Heart left ventricle (tissue), 16 donors: ENCODE data around the gene IGSF3. TPM values are rescaled to one million over a fixed set of nuclear protein-coding genes. Genes with fewer than 3 reads are reported as not detected.
A peak's percentile ranks its signal among the peaks of the same experiment; 100 is the strongest.

Source experiments
- ATAC-seq, 4 donors: fragments of 200-7000 bp; cut with Tn5 transposase; one replicate each; pipeline ENCODE4 v1.9.1; 2020 to 2022; ENCODE audit warnings: moderate library complexity in 4 of 4, mild to moderate bottlenecking in 3 of 4, moderate number of reproducible peaks in 1 of 4
- DNase-seq, 5 donors: peaks; one replicate each; pipeline ENCODE4 v3.0.0-alpha.2; 2020
- H3K27ac ChIP-seq, 12 donors: fragments of 200-600 bp; sonication (generic) in 4 of 12; one replicate each; pipeline versions ENCODE4 v1.5.0 to v1.8.0; 2016 to 2022; ENCODE audit warnings: mild to moderate bottlenecking in 2 of 12
- H3K27me3 ChIP-seq, 9 donors: fragments of 200-600 bp; sonication (generic) in 2 of 9; one replicate each; pipeline versions ENCODE4 v1.5.1 to v1.8.0; 2016 to 2022; ENCODE audit warnings: mild to moderate bottlenecking in 3 of 9
- H3K36me3 ChIP-seq, 9 donors: fragments of 200-600 bp; sonication (generic) in 2 of 9; one replicate each; pipeline versions ENCODE4 v1.5.0 to v1.8.0; 2018 to 2022; ENCODE audit warnings: mild to moderate bottlenecking in 2 of 9
- H3K4me1 ChIP-seq, 12 donors: fragments of 200-600 bp; sonication (generic) in 4 of 12; one replicate each; pipeline versions ENCODE4 v1.5.0 to v1.8.0; 2016 to 2022; ENCODE audit warnings: mild to moderate bottlenecking in 3 of 12
- H3K4me3 ChIP-seq, 12 donors: fragments of 200-600 bp; sonication (generic) in 4 of 12; one replicate each; pipeline versions ENCODE4 v1.5.0 to v1.8.0; 2017 to 2022; ENCODE audit warnings: mild to moderate bottlenecking in 9 of 12, moderate library complexity in 4 of 12
- H3K9me3 ChIP-seq, 12 donors: fragments of 200-600 bp; sonication (generic) in 4 of 12; one replicate each; pipeline versions ENCODE4 v1.5.0 to v1.8.0; 2016 to 2022; ENCODE audit warnings: mild to moderate bottlenecking in 1 of 12
- POLR2A ChIP-seq, 2 donors: fragments of 450-650 bp; IDR thresholded peaks; one replicate each; pipeline ENCODE4 v1.6.1; 2017; ENCODE audit warnings: antibody characterized with exemption in 2 of 2, mild to moderate bottlenecking in 2 of 2, moderate library complexity in 2 of 2
- WGBS, 4 donors: extraction: QIAGEN DNeasy Blood & Tissue Kit in 2 of 4; methylation state at CpG; one replicate each; pipeline versions ENCODE4 v1.1.5 to v1.1.7; 2013 to 2018; 5-methylcytosine and 5-hydroxymethylcytosine counted together
- intact Hi-C, 10 donors: fragments of 100-400 bp; cut with DNase I; formaldehyde crosslinking; loops; one replicate each; pipeline versions ENCODE4 v1.11.1 to v1.14.2; 2022
- polyA plus RNA-seq, 2 donors: library from polyadenylated mRNA; stranded (reverse); fragments of 200-250 nt; gene quantifications; one replicate each; pipeline ENCODE4 v1.2.3, GENCODE V29; 2013
- total RNA-seq, 9 donors: library from RNA; depleted of rRNA in 2 of 9; stranded (reverse); fragments of >200 nt in 2 of 9; fragmentation: NEBNext Ultra II Directional in 3 of 9; extraction: Animal tissue kit (Norgen Biotek cat#: 25700) in 3 of 9; gene quantifications; one replicate each; pipeline versions ENCODE4 v1.1.0 to v1.2.4, GENCODE V29; 2016 to 2023
- TF ChIP-seq, protein P1 (sequence below), 12 donors: fragments of 200-600 bp; sonication (generic) in 4 of 12; IDR thresholded peaks; one replicate each; pipeline versions ENCODE4 v1.5.0 to v1.8.0; 2018 to 2022; ENCODE audit warnings: antibody characterized with exemption in 12 of 12, mild to moderate bottlenecking in 5 of 12
- donor health status: ischemic (EF 13 %, LVEDD 7.1; RV severe dilation, severe dysfunction).
- donor health status: healthy with polysubstance abuse.
- donor health status: DM: no; HTN: yes; CAD: no.
- donor health status: DM: no; HTN: no; CAD: no.
- donor health status: ischemic (EF 25% LVEDD 6.9; RV normal size, moderate dysfunction).
- donor health status: ischemic (EF 25% LVEDD 5.7; RV mildly dilated, moderate dysfunction).
- donor health status: healthy.
- donor health status: DM: yes; HTN: yes; CAD: no.
- donor health status: ischemic (EF 35%, LVEDD 5.7; RV mildly dilated, moderate dysfunction).
- donor health status: nonischemic (EF 11% LVEDD 7.7; RV severe dilation, severe dysfunction).
- donor health status: DM: yes; HTN: yes; CAD: no.
- donor health status: PGD.
- donor health status: ischemic (EF 29% LVEDD 5.4; RV normal size, mild dysfunction).
- donor health status: nonischemic (EF 23%, LVEDD 6.1; RV moderate dilation, normal function).

IGSF3 gene
- total and polyA plus RNA-seq, 11 donors = 3.5 to 19.3 (median 11.5) TPM

DNA sequence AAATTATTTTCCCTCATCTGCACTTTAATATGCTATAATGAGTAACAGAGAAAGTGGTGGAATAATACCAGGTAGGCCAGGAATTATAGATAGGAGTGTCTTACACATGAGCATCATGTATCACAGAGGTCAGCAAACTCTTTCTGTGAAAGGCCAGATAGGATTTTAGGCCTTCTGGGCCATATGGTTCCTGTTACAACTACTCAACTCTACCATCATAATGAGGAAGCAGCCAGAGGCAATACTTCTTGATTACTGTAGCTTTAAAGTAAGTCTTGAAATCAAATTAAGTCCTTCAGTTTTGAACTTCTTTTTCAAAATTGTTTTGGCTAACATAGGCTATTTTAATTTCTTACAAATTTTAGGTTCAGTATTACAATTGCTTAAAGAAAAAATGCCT, 32.1 kb upstream of the IGSF3 start:
- Histone ChIP-seq H3K4me1 (no peaks in the 10 kb centered on the region), H3K9me3 (peaks cover 0 to 10% (median 0%) of the 10 kb centered on the region in 12 donors), H3K27me3 (no peaks in the 10 kb centered on the region), H3K36me3 (no peaks in the 10 kb centered on the region), H3K27ac (no peak overlapping the region), H3K4me3 (no peak overlapping the region)
- ATAC-seq (no peak), DNase-seq (no peak)
- TF ChIP-seq POLR2A (IDR thresholded peaks at IDR 0.05) = no peak
- TF ChIP-seq, protein P1, sequence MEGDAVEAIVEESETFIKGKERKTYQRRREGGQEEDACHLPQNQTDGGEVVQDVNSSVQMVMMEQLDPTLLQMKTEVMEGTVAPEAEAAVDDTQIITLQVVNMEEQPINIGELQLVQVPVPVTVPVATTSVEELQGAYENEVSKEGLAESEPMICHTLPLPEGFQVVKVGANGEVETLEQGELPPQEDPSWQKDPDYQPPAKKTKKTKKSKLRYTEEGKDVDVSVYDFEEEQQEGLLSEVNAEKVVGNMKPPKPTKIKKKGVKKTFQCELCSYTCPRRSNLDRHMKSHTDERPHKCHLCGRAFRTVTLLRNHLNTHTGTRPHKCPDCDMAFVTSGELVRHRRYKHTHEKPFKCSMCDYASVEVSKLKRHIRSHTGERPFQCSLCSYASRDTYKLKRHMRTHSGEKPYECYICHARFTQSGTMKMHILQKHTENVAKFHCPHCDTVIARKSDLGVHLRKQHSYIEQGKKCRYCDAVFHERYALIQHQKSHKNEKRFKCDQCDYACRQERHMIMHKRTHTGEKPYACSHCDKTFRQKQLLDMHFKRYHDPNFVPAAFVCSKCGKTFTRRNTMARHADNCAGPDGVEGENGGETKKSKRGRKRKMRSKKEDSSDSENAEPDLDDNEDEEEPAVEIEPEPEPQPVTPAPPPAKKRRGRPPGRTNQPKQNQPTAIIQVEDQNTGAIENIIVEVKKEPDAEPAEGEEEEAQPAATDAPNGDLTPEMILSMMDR (IDR thresholded peaks at IDR 0.05) = no peak
- intact Hi-C loops = no loop called here

- intact Hi-C loops = no loop called here
- Histone ChIP-seq H3K36me3 (no peaks in the 10 kb centered on the region), H3K9me3 (peaks cover 0 to 10% (median 0%) of the 10 kb centered on the region in 12 donors), H3K27me3 (no peaks in the 10 kb centered on the region), H3K4me3 (no peak overlapping the region), H3K27ac (no peak overlapping the region), H3K4me1 (no peaks in the 10 kb centered on the region)
- ATAC-seq = no peak
- no peak for DNase-seq
- no peak for TF ChIP-seq POLR2A (IDR thresholded peaks at IDR 0.05)
- TF ChIP-seq, protein P1 (IDR thresholded peaks at IDR 0.05) = no peak
- 77 to 88% (median 84%) methylated on average over 2 of the region's 2 CpGs for WGBS, 4 donors
Measured at GRCh38 chr1:116698244-116698595, 30.7 kb upstream of the IGSF3 start.

GRCh38 chr1:116697548-116698243, 30.2 kb upstream of the IGSF3 start:
- no peak for ATAC-seq
- TF ChIP-seq, protein P1 (IDR thresholded peaks at IDR 0.05) = no peak
- no peak for TF ChIP-seq POLR2A (IDR thresholded peaks at IDR 0.05)

GRCh38 chr1:116694524-116694923, 27.0 kb upstream of the IGSF3 start:
- no peaks in the 10 kb centered on the region for H3K36me3 ChIP-seq
- no peaks in the 10 kb centered on the region for H3K4me1 ChIP-seq
- intact Hi-C loops = no loop called here
- TF ChIP-seq, protein P1 (IDR thresholded peaks at IDR 0.05) = no peak
- TF ChIP-seq POLR2A (IDR thresholded peaks at IDR 0.05) = no peak
- H3K4me3 ChIP-seq = no peak overlapping the region
- ATAC-seq (peak in 2 of 4 donors; percentile 28 to 45), DNase-seq (no peak)
- no peaks in the 10 kb centered on the region for H3K9me3 ChIP-seq
- 59 to 75% (median 67%) methylated on average over 3 of the region's 3 CpGs for WGBS, 4 donors
- H3K27me3 ChIP-seq = no peaks in the 10 kb centered on the region
- no peak overlapping the region for H3K27ac ChIP-seq

More at GRCh38 chr1:116697548-116698243, 30.2 kb upstream of the IGSF3 start:
- Histone ChIP-seq H3K4me1 (no peaks in the 10 kb centered on the region), H3K27me3 (no peaks in the 10 kb centered on the region), H3K9me3 (peaks cover 0 to 10% (median 0%) of the 10 kb centered on the region in 12 donors), H3K4me3 (no peak overlapping the region), H3K27ac (no peak overlapping the region), H3K36me3 (no peaks in the 10 kb centered on the region)
- intact Hi-C loops = no loop called here
- 84 to 90% (median 89%) methylated on average over 4 of the region's 4 CpGs for WGBS, 4 donors
- DNase-seq = no peak
